ENCODE measurements around the gene G3BP2. TPM values are rescaled to one million over a fixed set of nuclear protein-coding genes. Genes with fewer than 3 reads are reported as not detected.
A peak's percentile ranks its signal among the peaks of the same experiment; 100 is the strongest.
"Not testable (repeated sequence)": the region's sequence is repeated elsewhere in the genome, so short reads cannot be mapped to it uniquely, and the experiment has no call there.

Gene G3BP2
- total RNA-seq (2014; rRNA removed; shearing (Covaris generic)) = 82.7 and 120 TPM in 2 replicates

DNA sequence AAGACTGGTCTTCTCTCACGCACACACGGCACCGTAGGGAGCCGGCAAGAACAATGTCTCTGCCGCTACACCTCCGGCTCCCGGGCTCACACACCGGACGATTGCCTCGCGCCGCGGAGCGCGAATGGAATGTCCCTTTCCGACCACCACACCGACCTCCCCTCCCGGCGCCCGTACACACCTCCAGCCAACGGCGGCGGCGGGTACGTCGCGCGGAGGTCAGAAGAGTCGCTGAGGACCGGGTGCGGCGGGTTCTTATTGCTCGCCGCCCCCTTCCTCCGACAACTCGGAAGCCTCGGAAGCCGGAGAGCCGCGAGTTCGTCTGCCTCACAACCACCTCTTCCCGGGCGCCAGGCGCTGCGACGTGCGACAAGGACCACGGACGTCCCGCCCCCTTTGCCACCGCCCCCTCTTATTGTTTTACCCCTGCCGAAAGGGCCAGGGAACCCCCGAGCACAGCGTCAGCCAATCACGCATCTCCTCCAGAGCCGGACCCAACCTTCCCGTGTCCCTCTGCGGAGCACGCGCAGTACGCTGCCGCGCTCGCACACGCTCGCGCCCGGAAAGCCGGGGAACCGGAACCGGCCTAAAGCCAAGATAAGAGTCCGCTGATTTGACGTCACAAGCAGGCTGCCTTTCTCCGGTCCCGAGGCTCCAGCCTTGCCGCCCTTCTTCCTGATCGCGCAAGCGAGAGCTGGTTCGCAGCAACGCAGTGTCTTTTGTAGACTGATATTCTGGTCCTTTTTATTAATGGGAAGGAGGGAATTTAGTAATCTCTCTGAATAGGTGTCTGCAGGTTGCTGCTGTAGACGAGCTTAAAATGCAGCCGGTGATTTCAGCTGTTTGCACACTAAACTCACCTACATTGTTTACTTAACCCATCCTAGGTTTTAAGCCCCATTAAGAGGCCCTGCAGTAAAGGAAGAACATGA is at the start of gene G3BP2:
Gene G3BP2, minus strand, starts transcription at position 385 of the 932 bp plus-strand sequence. CDS start 11,386 bp downstream, outside the sequence.
- DNase-seq (ENCODE audit: low read depth) = peak; percentile 94

DNA sequence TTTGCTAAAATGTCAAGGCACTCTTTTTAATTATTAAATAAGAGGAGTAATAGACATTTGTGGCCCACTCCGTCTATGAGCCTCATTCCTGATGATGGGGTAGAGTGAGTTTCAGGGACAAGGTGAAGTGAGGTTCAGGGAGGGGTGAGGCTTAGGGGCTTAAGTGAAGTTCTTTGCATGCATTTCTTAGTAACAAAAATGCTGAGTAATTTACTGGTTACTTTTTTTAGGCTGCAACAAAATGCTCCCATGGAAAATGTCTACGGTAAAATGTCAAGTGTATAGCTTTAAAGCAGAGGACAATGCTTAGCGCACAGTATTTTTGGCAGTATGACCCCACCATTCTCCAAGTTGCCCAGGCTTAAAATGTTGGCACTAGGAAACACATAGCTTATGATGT is 49.2 kb upstream of the G3BP2 start:
- no peak for DNase-seq (ENCODE audit: low read depth)

DNA sequence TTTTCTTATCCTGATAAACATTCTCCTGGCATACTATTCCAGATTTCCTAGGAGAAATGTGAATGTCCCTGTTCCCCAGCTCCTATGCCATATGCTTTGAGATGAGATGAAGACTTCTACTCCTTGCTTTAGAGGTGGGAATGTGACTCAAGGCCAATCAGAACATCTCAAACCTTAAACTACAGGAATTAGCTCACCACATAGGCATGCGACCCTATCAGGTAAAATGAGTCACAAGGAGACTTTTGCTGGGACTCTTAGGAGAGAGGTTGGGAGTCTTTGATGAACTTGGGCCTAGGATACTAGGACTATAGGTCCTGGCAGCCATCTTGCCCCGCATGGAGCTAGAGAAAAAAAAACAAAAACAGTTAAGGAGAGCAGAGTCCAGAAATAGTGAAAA is 45.3 kb upstream of the G3BP2 start:
- no peak for DNase-seq (ENCODE audit: low read depth)

DNA sequence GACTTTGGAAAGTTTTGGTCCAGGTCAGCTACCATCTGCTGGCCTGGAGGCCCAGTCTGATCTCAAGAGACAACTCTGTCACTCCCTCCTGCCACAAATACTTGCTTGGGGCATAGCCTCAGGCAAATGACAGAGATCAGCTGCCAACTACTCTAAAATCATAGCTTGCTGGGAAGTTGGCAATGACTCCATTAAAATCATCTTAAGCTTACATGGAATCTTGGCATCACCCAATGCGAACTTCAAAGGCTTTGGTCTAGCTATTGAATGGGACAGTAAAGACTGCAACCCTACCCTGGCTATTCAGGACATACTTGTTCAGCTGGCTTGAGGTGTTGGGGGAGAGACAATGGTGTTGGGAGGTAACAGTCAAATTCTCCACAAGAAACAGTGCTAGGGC is 44.2 kb upstream of the G3BP2 start:
- no peak for DNase-seq (ENCODE audit: low read depth)

DNA sequence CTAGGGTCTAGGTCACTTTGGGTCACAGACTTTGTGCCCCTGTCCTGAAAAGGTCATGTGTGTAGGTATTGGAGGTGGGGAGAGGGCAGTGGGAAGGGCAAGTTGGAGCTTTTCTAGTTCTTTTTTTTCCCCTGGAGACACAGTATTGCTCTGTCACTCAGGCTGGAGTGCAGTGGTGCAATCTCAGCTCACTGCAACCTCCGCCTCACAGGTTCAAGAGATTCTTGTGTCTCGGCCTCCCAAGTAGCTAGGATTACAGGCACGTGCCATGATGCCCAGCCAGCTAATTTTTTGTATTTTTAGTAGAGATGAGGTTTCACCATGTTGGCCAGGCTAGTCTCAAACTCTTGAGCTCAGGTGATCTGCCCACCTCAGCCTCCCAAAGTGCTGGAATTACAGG is 42.8 kb upstream of the G3BP2 start:
- DNase-seq (ENCODE audit: low read depth) = not testable (repeated sequence)

DNA sequence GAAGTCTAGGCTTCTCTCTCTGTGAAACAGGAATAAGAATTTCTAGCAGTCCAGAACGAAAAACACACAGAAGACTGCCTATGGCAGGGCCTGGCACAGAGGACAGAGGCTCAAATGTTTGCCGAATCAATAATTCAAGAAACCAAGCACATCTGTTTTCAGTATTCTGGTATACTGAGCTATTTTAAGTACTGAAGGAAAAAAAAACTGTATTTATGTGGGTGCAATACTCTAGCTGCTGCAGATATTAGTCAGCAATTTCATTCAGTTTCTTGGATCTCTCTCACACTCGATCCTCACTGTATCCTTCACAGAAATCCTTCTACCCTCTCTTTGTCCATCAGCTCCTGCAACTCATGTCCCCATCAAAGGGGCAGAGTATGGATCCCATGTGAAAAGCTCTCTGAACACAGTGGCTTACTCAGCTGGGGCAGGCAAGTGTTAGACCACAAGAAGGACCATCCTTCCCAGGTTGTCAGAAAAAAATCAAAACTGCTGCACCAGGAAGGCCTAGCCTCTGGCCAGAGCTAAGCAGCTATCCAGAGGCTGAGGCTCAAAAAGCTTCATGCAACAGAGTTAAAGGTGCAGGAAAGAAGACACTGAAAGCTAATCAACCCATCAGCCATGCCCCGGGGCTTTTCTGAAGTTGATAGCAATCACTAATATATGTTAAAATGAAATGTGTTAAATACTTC is 42.0 kb upstream of the G3BP2 start:
- DNase-seq (ENCODE audit: low read depth) = no peak

DNA sequence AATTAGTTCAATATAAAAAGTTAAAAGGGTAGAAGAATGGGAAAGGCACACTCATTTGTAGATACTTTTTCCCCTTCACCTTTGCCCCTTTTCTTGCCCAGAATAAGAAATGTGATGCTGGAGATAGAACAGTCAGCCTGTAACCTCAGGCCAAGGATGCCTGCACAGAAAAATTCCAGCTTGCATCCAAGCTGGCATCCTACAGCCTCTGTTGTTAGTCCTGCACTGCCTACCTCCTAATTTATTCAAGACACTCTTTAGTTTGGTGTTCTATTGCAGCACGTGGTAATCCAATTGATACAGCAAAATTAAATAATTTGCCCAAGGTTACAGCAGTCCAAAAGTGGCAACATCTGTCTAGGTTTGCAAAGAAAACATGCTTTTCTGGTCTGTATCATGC is 41.5 kb upstream of the G3BP2 start:
- no peak for DNase-seq (ENCODE audit: low read depth)

DNA sequence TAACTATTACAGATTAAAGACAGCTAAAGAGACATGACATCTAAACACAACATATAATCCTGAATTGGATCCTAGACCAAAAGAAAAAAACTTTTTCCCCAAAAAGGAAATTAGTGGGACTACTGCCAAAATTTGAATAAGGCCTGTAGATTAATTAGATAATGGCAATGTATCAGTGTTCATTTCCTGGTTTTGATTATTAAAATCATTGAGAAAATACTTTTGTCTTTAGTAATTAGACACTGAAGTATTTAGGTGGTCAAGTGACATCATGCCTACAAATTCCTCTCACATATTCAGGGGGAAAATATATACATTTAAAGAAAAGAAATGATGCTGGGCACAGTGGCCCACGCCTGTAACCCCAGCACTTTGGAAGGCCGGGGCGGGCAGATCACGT is 40.8 kb upstream of the G3BP2 start:
- DNase-seq (ENCODE audit: low read depth) = no peak

DNA sequence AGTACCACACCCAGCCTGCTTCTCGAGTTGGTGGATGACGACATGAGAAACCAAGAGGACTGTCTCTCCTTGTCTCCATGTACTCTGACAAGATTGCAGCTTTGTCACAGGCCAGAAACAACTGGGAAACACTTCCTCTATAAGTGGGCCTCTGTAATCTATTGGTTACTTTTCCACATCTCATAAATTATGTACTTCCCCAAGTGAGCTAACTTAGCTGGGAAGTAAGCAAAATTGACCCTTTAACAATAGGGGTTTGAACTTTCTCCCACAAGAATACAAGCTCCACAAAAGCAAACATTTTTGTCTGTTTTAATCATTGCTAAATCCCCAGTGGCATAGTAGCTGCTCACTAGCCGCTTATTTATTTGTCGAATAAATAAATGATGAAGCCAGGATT is 37.0 kb upstream of the G3BP2 start:
- DNase-seq (ENCODE audit: low read depth) = no peak

DNA sequence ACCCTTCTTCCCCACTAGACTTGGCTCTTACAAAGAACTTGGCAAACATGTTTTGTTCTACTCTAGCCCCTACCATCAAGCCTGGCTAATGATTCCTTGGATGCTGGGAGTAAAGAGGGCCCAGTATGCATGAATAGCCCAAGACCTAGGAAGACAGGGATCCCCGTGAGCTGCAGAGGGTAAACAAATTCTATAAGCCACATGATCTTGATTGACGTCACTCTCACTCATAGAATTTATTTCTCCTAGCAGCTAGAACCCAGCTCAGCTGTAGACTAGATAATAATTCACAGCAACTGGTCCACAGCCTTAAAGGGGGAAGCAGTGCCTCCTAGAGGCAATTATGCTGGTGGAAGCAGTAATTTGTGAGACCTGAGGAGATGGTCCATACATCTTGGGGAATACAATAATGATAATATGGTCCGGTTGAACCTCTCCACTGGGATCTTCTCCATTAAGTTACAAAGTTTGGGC is 35.0 kb upstream of the G3BP2 start:
- DNase-seq (ENCODE audit: low read depth) = no peak

DNA sequence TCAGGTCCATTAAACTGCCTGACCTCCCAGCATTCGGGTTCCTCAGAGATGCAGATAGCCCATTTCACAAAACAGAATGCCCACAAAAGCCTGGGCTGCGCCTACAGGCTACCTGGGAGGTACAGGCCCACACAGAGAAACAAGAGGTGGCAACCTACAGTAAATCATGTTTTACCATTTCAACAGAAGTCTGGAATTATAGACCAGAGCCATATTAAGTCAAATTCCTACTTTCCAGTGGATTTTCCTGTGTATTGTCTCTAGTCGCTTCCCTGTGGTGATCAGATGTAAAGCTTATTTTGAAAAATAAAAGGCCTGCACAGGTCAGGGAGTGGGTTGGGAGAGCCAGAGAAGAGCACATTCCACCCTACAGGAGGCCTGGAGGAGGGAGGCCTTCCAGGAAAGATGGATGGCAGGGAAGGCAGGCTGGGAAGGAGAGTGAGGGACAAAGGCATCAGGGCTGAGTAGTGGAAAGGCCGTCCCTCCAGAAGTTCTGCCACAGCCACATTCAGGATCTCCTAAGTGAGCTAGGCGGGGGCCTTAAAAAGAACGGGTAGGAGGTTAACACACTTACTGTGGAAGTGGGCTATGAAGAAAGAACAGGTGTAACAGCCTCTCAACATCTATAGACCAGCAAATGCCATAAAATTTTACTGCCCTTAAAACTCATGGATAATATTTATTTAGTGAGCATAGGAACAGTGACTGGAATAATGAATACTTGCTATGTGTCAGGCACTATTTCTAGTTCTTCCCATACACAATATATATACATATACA is 32.2 kb upstream of the G3BP2 start:
- no peak for DNase-seq (ENCODE audit: low read depth)

DNA sequence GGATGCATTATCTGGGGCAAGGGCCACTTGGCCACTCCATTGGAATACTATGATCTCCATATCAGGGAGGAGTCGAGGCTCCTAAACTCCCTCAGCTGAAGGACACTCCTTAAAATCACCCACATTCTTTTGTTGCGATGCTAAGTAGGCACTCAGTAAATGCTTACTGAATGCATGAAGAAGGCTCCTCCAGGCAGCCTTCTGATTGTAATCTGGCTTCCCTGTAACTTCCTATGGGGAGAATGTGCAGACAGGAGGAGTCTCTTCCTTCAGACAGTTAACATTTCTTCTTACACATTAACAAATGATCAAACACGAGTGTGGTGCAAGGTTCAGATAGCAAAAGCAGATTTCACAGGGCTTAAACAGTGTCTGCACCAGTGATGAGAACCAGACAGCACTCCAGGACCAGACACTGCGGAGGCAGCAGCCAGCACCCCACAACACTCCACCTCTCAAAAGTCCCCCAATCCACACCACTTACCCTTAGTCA is 29.8 kb upstream of the G3BP2 start:
- no peak for DNase-seq (ENCODE audit: low read depth)

DNA sequence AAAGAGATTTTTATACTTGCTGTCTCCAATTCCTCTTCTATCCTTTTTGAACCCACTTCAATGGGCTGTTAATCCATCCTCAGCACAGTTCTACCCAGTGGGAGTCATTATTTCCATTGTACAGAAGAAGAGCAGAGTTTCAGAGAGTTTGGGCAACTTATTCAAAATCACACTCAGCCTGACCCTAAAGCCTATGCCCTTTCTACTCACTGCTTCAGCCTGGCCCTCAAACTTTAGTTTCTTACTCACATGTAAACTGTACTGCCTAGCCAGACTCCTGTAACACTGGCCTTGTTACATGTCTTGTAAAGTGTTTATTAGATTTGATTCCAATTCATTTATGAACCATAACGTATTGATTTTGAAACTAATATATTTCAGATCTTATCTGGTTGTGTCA is 26.1 kb upstream of the G3BP2 start:
- DNase-seq (ENCODE audit: low read depth) = no peak

DNA sequence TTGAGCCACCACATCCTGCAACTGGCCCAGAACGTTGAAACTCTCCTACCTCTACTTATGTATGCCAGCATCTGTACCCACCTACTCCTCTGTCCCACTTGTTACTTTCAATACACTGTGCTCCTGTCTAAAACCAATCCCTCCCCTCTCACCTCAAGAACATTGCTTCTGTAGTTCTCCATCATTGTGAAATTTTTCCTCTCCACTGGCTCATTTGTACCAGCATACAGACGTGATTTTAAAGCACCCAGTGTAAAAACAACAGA is 25.7 kb upstream of the G3BP2 start:
- no peak for DNase-seq (ENCODE audit: low read depth)

DNA sequence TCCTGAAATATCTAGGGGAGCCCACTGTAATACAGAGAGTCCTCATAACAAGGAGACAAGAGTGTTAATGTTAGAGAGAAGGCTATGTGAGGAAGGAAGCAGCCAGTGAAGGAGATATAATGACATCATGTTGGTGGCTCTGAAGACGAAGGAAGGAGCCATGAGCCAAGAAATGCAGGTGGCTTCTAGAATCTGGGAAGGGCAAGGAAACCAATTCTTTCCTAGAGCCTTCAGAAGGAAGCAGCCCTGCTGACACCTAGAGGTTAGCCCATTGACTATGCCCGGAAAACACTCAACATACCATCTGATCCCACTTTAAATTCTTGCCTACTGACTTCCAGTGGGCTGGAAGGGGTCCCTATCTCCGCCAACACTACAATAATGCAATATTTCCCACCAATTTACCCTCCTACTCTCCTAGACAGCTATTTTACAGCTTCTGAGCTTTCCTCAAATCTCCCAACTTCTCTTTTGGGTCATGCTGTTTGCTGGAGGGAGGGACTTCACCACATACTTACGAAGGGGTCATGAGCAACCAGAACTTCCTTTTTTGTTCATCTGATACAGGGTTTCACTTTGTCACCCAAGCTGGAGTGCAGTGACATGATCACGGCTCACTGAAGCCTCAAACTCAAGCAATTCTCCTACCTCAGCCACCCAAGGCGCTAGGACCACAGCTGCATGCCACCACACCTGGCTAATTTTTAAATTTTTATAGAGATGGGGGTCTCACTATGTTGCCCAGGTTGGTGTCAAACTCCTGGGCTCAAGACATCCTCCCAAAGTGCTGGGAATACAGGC is 25.2 kb upstream of the G3BP2 start:
- DNase-seq (ENCODE audit: low read depth) = no peak

DNA sequence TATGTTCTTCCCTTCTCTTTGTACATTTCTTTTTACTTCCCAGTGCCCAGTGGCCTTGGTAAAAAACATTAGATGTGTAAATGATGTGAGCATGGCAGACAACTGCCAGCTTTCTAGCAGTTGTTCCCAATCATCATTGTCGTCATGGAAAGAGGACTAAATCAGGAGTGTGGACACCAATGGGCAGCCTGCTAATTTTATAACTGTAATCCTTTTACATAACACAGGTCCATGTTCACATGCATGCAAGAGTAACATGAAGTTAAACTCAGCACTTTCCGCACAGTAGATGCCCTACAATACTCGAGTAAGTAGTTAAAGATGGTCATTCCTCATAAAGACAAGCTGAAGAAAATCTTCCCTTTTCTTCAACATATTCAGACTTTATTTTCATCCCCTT is 23.4 kb upstream of the G3BP2 start:
- DNase-seq (ENCODE audit: low read depth) = no peak

DNA sequence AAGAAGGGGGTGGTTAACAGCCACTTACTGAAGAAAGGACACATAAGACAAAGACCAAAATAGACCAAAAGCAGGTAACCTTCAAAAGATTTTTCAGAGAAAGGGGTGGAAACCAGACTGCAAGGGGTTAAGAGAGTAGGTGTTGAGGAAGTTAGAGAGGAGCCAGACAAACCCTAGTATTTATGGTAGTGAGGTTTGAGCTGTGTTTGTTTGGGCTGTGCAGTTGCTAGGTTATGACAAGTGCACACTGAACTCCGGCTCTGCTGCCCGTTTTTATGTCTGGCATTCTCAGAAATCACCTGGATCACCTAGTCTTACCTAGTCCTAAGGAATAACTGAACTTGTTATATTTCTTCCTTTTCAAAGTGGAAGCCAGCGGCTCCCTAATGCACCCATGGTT is 22.9 kb upstream of the G3BP2 start:
- DNase-seq (ENCODE audit: low read depth) = no peak

DNA sequence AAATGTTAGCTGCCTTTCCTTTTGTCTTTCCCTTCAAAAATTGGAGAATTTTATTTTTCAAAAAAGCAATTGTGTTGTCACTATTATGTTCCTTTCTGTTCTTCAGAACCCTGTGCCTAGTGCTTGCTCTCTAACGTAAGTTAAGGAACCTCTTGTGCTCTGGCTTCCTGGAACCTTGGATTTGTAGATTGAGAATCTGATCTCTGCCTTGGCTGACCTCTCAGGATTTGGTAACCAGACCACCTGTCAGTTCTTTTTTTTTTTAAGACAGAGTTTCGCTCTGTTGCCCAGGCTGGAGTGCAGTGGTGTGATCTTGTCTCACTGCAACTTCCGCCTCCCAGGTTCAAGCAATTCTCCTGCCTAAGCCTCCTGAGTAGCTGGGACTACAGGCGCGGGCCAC is 18.9 kb upstream of the G3BP2 start:
- not testable (repeated sequence) for DNase-seq (ENCODE audit: low read depth)

DNA sequence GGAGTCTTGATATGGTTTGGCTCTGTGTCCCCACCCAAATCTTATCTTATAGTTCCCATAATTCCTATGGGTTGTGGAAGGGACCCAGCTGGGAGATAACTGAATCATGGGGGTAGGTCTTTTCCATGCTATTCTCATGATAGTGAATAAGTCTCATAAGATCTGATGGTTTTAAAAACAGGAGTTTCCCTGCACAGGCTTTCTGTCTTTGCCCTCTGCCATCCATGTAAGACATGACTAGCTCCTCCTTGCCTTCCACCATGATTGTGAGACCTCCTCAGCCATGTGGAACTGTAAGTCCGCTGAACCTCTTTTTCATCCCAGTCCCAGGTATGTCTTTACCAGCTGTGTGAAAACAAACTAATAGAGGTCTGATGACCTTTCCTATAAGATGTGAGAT is 13.9 kb upstream of the G3BP2 start:
- not testable (repeated sequence) for DNase-seq (ENCODE audit: low read depth)

DNA sequence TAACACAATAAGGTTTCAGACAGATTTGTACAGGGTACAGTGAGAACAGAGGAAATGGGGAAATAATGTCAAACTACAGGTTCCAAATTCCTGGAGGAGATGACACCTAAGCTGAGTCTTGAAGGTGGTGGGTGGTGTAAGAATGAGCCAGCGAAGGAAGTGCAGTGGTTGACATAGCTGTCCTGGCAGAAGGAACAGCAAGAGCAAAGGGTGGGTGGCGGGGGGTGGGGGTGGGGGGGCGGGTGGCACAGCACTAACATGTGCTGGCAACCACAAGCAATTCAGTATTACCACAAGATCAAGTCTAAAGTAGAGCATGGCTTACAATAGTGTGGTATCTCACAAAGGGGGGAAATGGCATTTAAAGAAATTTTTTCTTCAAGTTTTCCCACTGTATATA is 13.1 kb upstream of the G3BP2 start:
- no peak for DNase-seq (ENCODE audit: low read depth)

DNA sequence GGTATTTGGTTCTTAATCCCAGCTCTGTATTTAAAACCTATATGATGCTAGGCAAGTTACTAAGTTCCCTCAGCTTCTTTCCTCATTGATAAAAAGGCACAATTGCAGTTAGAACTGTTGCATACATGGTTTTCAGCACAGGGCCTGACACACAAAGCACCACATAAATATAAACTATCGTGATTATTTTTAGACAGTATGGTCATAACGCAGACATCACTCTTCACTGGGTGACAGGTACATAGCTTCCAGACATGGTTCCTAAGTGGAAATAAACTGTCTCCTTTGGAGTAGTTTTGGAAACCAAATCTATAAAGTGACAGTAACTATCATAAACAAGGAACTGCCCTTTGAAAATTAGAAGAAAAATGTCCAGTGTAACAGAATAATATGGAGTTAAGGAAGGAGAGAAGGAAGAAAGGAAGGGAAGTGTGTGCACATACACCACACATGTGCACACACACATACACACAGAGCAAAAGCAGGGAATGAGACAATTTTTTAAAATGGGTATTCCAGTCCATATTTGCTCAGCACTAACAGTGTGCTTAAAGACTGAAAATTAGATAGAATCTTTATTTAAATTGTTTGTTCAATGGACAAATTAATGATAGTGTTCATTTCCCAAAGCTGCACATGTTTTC is 12.5 kb upstream of the G3BP2 start:
- no peak for DNase-seq (ENCODE audit: low read depth)

Measured in Daoy (cell line).